Measurements from ENCODE around the gene OR2A25.
"Not testable (repeated sequence)": the region's sequence is repeated elsewhere in the genome, so short reads cannot be mapped to it uniquely, and the experiment has no call there.

The OR2A25 gene

GRCh38 chr7:144037414-144038035 lies 32.1 kb upstream of the OR2A25 start:
- Mint-ChIP-seq H3K27me3 (peaks cover 16 to 31% of the 10 kb centered on the region in 2 donors), H3K4me3 (no peak overlapping the region), H3K27ac (no peak overlapping the region), H3K4me1 (ENCODE audit: low read depth in 2 of 2) (no peaks in the 10 kb centered on the region), H3K36me3 (ENCODE audit: insufficient read depth) (no peaks in the 10 kb centered on the region), H3K9me3 (no peaks in the 10 kb centered on the region)
- DNase-seq (no peak), ATAC-seq (replicated peaks) (no peak)

GRCh38 chr7:144038887-144039286 lies 30.7 kb upstream of the OR2A25 start:
- H3K27me3 Mint-ChIP-seq: peaks cover 8 to 27% of the 10 kb centered on the region in 2 donors
- H3K36me3 Mint-ChIP-seq (ENCODE audit: insufficient read depth): no peaks in the 10 kb centered on the region
- peak overlapping the region in 1 of 2 donors; percentile 50 for H3K27ac Mint-ChIP-seq
- no peaks in the 10 kb centered on the region for H3K4me1 Mint-ChIP-seq (ENCODE audit: low read depth in 2 of 2)
- no peak overlapping the region for H3K4me3 Mint-ChIP-seq
- ATAC-seq (replicated peaks): no peak
- H3K9me3 Mint-ChIP-seq: no peaks in the 10 kb centered on the region
- DNase-seq: no peak

- Mint-ChIP-seq H3K27me3 (peaks cover 11 to 20% of the 10 kb centered on the region in 2 donors), H3K9me3 (no peaks in the 10 kb centered on the region), H3K4me3 (no peak within 1 kb of the TSS), H3K4me1 (ENCODE audit: low read depth in 2 of 2) (no peaks in the 10 kb centered on the region), H3K36me3 (ENCODE audit: insufficient read depth) (no peaks in the 10 kb centered on the region), H3K27ac (no peak within 1 kb of the TSS)
- ATAC-seq (replicated peaks) (no peak), DNase-seq (no peak)
Observed at GRCh38 chr7:144048648-144049047, 21.0 kb upstream of the OR2A25 start, which contains the start of gene OR2A5. Gene OR2A5, plus strand, starts transcription at chr7:144048948. Its CDS starts 1,454 bp downstream, at chr7:144050402.

GRCh38 chr7:144049491-144049890 lies 20.1 kb upstream of the OR2A25 start:
- no peak overlapping the region for H3K4me3 Mint-ChIP-seq
- H3K4me1 Mint-ChIP-seq (ENCODE audit: low read depth in 2 of 2): no peaks in the 10 kb centered on the region
- no peaks in the 10 kb centered on the region for H3K36me3 Mint-ChIP-seq (ENCODE audit: insufficient read depth)
- peaks cover 18 to 28% of the 10 kb centered on the region in 2 donors for H3K27me3 Mint-ChIP-seq
- H3K9me3 Mint-ChIP-seq: no peaks in the 10 kb centered on the region
- no peak overlapping the region for H3K27ac Mint-ChIP-seq
- DNase-seq (no peak), ATAC-seq (replicated peaks) (no peak)

- ATAC-seq (replicated peaks): no peak
- Mint-ChIP-seq H3K4me1 (ENCODE audit: low read depth in 2 of 2) (no peaks in the 10 kb centered on the region), H3K4me3 (no peak overlapping the region), H3K27ac (no peak overlapping the region), H3K27me3 (peaks cover 24 to 32% of the 10 kb centered on the region in 2 donors), H3K9me3 (no peaks in the 10 kb centered on the region), H3K36me3 (ENCODE audit: insufficient read depth) (no peaks in the 10 kb centered on the region)
- no peak for DNase-seq
Observed at GRCh38 chr7:144050093-144050492, 19.5 kb upstream of the OR2A25 start.

GRCh38 chr7:144050884-144051283 lies 18.7 kb upstream of the OR2A25 start:
- not testable (repeated sequence) for H3K9me3 Mint-ChIP-seq; H3K27ac Mint-ChIP-seq; H3K36me3 Mint-ChIP-seq (ENCODE audit: insufficient read depth); H3K4me3 Mint-ChIP-seq; DNase-seq; ATAC-seq (replicated peaks); H3K4me1 Mint-ChIP-seq (ENCODE audit: low read depth in 2 of 2)
- peaks cover 29 to 35% of the 10 kb centered on the region in 2 donors for H3K27me3 Mint-ChIP-seq

GRCh38 chr7:144057954-144058353 lies 11.7 kb upstream of the OR2A25 start:
- ATAC-seq (replicated peaks) (no peak), DNase-seq (no peak)
- H3K4me3 Mint-ChIP-seq: no peak overlapping the region
- no peaks in the 10 kb centered on the region for H3K36me3 Mint-ChIP-seq (ENCODE audit: insufficient read depth)
- H3K4me1 Mint-ChIP-seq (ENCODE audit: low read depth in 2 of 2): no peaks in the 10 kb centered on the region
- peaks cover 45 to 52% of the 10 kb centered on the region in 2 donors for H3K27me3 Mint-ChIP-seq
- H3K27ac Mint-ChIP-seq: no peak overlapping the region
- H3K9me3 Mint-ChIP-seq: peaks cover 0 to 4% of the 10 kb centered on the region in 2 donors

GRCh38 chr7:144063710-144064109 lies 5.9 kb upstream of the OR2A25 start:
- no peak overlapping the region for H3K27ac Mint-ChIP-seq
- H3K4me1 Mint-ChIP-seq (ENCODE audit: low read depth in 2 of 2): no peaks in the 10 kb centered on the region
- DNase-seq: no peak
- peaks cover 0 to 4% of the 10 kb centered on the region in 2 donors for H3K9me3 Mint-ChIP-seq
- ATAC-seq (replicated peaks): no peak
- H3K27me3 Mint-ChIP-seq: peaks cover 41 to 49% of the 10 kb centered on the region in 2 donors
- no peaks in the 10 kb centered on the region for H3K36me3 Mint-ChIP-seq (ENCODE audit: insufficient read depth)
- H3K4me3 Mint-ChIP-seq: no peak overlapping the region

- Mint-ChIP-seq H3K27me3 (peaks cover 18 to 25% of the 10 kb centered on the region in 2 donors), H3K36me3 (ENCODE audit: insufficient read depth) (no peaks in the 10 kb centered on the region), H3K4me1 (ENCODE audit: low read depth in 2 of 2) (no peaks in the 10 kb centered on the region), H3K4me3 (no peak overlapping the region), H3K9me3 (no peaks in the 10 kb centered on the region), H3K27ac (no peak overlapping the region)
- ATAC-seq (replicated peaks): no peak
- DNase-seq: no peak
Observed at GRCh38 chr7:144069953-144070352, 342 bp downstream of the OR2A25 start.

GRCh38 chr7:144074374-144074773 lies 4.8 kb downstream of the OR2A25 start:
- H3K4me1 Mint-ChIP-seq (ENCODE audit: low read depth in 2 of 2): no peaks in the 10 kb centered on the region
- H3K27ac Mint-ChIP-seq: no peak overlapping the region
- H3K27me3 Mint-ChIP-seq: peaks cover 17% of the 10 kb centered on the region in 2 donors
- no peak for DNase-seq
- H3K9me3 Mint-ChIP-seq: no peaks in the 10 kb centered on the region
- ATAC-seq (replicated peaks): no peak
- H3K36me3 Mint-ChIP-seq (ENCODE audit: insufficient read depth): no peaks in the 10 kb centered on the region
- no peak overlapping the region for H3K4me3 Mint-ChIP-seq

GRCh38 chr7:144085978-144086377 lies 16.4 kb downstream of the OR2A25 start, which contains the start of gene OR2A12:
Gene OR2A12, plus strand, starts transcription at chr7:144086278. Its CDS starts 8,830 bp downstream, at chr7:144095108.
- ATAC-seq (replicated peaks) (no peak), DNase-seq (no peak)
- no peaks in the 10 kb centered on the region for H3K36me3 Mint-ChIP-seq (ENCODE audit: insufficient read depth)
- H3K9me3 Mint-ChIP-seq: no peaks in the 10 kb centered on the region
- H3K4me1 Mint-ChIP-seq (ENCODE audit: low read depth in 2 of 2): no peaks in the 10 kb centered on the region
- no peak within 1 kb of the TSS for H3K4me3 Mint-ChIP-seq
- no peak within 1 kb of the TSS for H3K27ac Mint-ChIP-seq
- peaks cover 11 to 13% of the 10 kb centered on the region in 2 donors for H3K27me3 Mint-ChIP-seq

GRCh38 chr7:144086730-144087129 lies 17.1 kb downstream of the OR2A25 start:
- Mint-ChIP-seq H3K27ac (no peak overlapping the region), H3K36me3 (ENCODE audit: insufficient read depth) (no peaks in the 10 kb centered on the region), H3K27me3 (peaks cover 9 to 10% of the 10 kb centered on the region in 2 donors), H3K4me1 (ENCODE audit: low read depth in 2 of 2) (no peaks in the 10 kb centered on the region), H3K4me3 (no peak overlapping the region), H3K9me3 (no peaks in the 10 kb centered on the region)
- no peak for DNase-seq
- no peak for ATAC-seq (replicated peaks)

GRCh38 chr7:144087230-144087629 lies 17.6 kb downstream of the OR2A25 start:
- no peak for DNase-seq
- H3K4me3 Mint-ChIP-seq: no peak overlapping the region

GRCh38 chr7:144090667-144091066 lies 21.1 kb downstream of the OR2A25 start:
- H3K36me3 Mint-ChIP-seq (ENCODE audit: insufficient read depth): no peaks in the 10 kb centered on the region
- H3K4me3 Mint-ChIP-seq: no peak overlapping the region
- ATAC-seq (replicated peaks) (no peak), DNase-seq (no peak)
- H3K4me1 Mint-ChIP-seq (ENCODE audit: low read depth in 2 of 2): no peaks in the 10 kb centered on the region
- peaks cover 0 to 5% of the 10 kb centered on the region in 2 donors for H3K27me3 Mint-ChIP-seq
- H3K9me3 Mint-ChIP-seq: peaks cover 0 to 6% of the 10 kb centered on the region in 2 donors
- H3K27ac Mint-ChIP-seq: no peak overlapping the region

More at GRCh38 chr7:144087230-144087629, 17.6 kb downstream of the OR2A25 start:
- H3K27ac Mint-ChIP-seq: no peak overlapping the region
- peaks cover 4 to 5% of the 10 kb centered on the region in 2 donors for H3K27me3 Mint-ChIP-seq
- H3K36me3 Mint-ChIP-seq (ENCODE audit: insufficient read depth): no peaks in the 10 kb centered on the region
- H3K4me1 Mint-ChIP-seq (ENCODE audit: low read depth in 2 of 2): no peaks in the 10 kb centered on the region
- ATAC-seq (replicated peaks): no peak
- H3K9me3 Mint-ChIP-seq: peaks cover 0 to 3% of the 10 kb centered on the region in 2 donors

Measured in effector memory CD8-positive, alpha-beta T cell (primary cell).